ENCODE results near the gene ARHGAP19.

The ARHGAP19 gene

DNA sequence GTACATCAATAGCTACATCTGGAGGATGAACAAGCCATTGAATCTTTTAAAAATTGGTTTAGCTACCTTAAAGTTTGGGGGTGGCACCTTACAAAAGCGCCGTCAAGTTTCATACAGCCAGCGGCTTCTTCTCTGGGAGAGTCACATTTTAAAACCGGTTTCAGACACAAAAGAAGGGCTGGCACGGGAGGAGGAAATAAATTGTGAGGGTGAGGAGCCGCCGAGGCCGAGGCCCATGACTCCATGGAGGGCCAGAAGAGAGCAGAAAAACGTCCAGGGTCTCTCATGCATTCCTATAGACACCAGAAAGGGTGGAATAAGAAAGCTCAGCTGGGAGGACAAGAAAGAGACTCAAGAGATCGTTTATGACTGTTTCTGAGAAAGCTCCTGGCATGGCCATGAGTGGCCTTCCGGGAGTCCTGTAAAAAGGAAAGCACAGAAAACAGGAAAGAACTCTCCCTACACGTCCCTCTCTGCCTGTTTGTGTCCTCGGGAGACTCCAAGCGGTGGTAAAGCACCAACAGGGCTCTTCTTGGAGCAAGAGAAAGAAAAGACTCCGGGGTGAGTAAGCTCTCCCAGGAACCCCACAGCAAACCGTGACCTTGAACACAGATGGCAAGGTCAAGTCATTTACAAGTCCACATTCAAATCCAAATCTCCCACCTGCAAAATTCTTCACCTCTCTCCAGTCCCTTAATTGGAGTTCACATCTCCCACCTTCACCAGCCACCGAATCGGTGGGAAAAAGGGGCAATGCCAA is 40.3 kb upstream of the ARHGAP19 start:
- POLR2A ChIA-PET = interaction anchor here (0.6 to 3.8 kb wide), 12 partner anchors 7 to 149 kb away, joined by 3 to 22 read pairs (median 4); partner anchors contain the start of genes ARHGAP19, FRAT1 and RRP12
- DNase-seq (ENCODE audit: extremely low spot score) = peak; percentile 48
- CTCF ChIA-PET = interaction anchor here (0.6 to 2.2 kb wide), 10 partner anchors 11 to 260 kb away, joined by 3 to 14 read pairs (median 4); partner anchors contain the start of genes ARHGAP19 and RRP12
- TF ChIP-seq NFRKB (IDR thresholded peaks at IDR 0.05) (no peak), ZNF384 (IDR thresholded peaks at IDR 0.05) (no peak), LEF1 (IDR thresholded peaks at IDR 0.05; ENCODE audit: borderline replicate concordance) (no peak), SUZ12 (IDR thresholded peaks at IDR 0.05) (no peak), L3MBTL2 (conservative IDR thresholded peaks at IDR 0.05) (no peak), SP1 (IDR thresholded peaks at IDR 0.05) (no peak), BHLHE40 (IDR thresholded peaks at IDR 0.05; ENCODE audit: borderline replicate concordance) (no peak), ARNT (IDR thresholded peaks at IDR 0.05) (no peak), FOXM1 (IDR thresholded peaks at IDR 0.05; ENCODE audit: borderline replicate concordance) (no peak), FOXK2 (IDR thresholded peaks at IDR 0.05) (no peak), FOXA1 (IDR thresholded peaks at IDR 0.05) (no peak), TARDBP (IDR thresholded peaks at IDR 0.05) (no peak)
- TF ChIP-seq, protein P1, sequence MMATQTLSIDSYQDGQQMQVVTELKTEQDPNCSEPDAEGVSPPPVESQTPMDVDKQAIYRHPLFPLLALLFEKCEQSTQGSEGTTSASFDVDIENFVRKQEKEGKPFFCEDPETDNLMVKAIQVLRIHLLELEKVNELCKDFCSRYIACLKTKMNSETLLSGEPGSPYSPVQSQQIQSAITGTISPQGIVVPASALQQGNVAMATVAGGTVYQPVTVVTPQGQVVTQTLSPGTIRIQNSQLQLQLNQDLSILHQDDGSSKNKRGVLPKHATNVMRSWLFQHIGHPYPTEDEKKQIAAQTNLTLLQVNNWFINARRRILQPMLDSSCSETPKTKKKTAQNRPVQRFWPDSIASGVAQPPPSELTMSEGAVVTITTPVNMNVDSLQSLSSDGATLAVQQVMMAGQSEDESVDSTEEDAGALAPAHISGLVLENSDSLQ (IDR thresholded peaks at IDR 0.05) = no peak

DNA sequence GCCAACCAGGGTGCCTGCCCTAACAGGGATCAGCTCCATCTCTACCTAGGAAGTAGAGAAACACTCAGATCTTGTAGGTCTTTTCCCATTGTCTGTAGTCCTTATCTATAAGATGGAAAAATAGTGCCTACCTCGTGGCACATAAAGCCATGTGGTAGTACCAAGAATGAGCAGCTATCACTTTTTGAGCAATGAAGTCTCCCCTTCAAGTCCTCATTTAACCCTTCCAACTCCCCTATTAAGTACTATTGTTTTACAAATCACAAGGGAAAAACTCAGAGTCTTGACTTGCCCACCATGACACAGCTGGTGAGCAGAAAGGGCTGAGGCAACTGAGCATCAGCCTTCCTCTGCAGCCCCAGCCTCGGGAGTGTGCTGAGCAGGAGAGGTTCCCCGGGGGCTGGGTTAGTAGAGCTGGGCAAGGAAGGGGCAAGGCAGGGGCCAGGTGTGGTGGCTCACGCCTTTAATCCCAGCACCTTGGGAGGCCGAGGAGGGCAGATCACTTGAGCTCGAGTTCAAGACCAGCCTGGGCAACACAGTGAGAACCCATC is 38.8 kb upstream of the ARHGAP19 start:
- ChIA-PET POLR2A (interaction anchor here (0.6 to 3.8 kb wide), 5 partner anchors 9 to 123 kb away, joined by 3 to 22 read pairs (median 4); partner anchors contain the start of genes ARHGAP19 and FRAT1), CTCF (interaction anchor here (1.7 kb wide), 1 partner anchor 52 kb away, joined by 18 read pairs; no protein-coding TSS in a partner anchor)
- no peak for TF ChIP-seq BHLHE40 (IDR thresholded peaks at IDR 0.05; ENCODE audit: borderline replicate concordance)
- TF ChIP-seq SP1 (IDR thresholded peaks at IDR 0.05) = no peak
- no peak for TF ChIP-seq HDGF (IDR thresholded peaks at IDR 0.05; ENCODE audit: borderline replicate concordance)
- TF ChIP-seq ELF4 (IDR thresholded peaks at IDR 0.05) = no peak
- TF ChIP-seq CTBP1 (IDR thresholded peaks at IDR 0.05; ENCODE audit: borderline replicate concordance) = no peak
- no peak for TF ChIP-seq SUZ12 (IDR thresholded peaks at IDR 0.05)
- no peak for TF ChIP-seq ZNF384 (IDR thresholded peaks at IDR 0.05)
- TF ChIP-seq L3MBTL2 (conservative IDR thresholded peaks at IDR 0.05) = no peak
- no peak for TF ChIP-seq FOXK2 (IDR thresholded peaks at IDR 0.05)
- no peak for TF ChIP-seq NFRKB (IDR thresholded peaks at IDR 0.05)
- DNase-seq (ENCODE audit: extremely low spot score) = no peak

DNA sequence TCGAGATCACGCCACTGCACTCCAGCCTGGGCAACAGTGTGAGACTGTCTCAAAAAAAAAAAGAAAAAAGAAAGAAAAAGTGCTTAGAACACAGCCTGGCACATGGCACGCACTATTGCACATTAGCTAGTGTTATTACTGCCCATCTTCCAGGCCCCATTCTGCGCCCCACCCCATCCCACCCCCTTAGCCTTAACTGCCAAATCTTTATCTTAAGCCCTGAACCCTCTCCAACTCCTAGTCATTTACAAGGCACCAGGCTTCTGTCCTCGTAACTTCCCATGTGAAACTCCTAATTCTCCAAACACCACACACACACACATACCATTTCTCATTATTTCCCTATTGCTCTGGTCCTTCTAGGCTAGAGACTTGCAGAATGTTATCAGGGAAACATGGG is 37.3 kb upstream of the ARHGAP19 start:
- POLR2A ChIA-PET = interaction anchor here (1.1 kb wide), 1 partner anchor 10 kb away, joined by 5 read pairs; the partner anchor contains the start of gene FRAT1
- TF ChIP-seq BHLHE40 (IDR thresholded peaks at IDR 0.05; ENCODE audit: borderline replicate concordance) (no peak), LEF1 (IDR thresholded peaks at IDR 0.05; ENCODE audit: borderline replicate concordance) (no peak), L3MBTL2 (conservative IDR thresholded peaks at IDR 0.05) (no peak), FOXK2 (IDR thresholded peaks at IDR 0.05) (no peak), ARNT (IDR thresholded peaks at IDR 0.05) (no peak), SUZ12 (IDR thresholded peaks at IDR 0.05) (no peak), ZNF384 (IDR thresholded peaks at IDR 0.05) (no peak), SP1 (IDR thresholded peaks at IDR 0.05) (no peak), CTBP1 (IDR thresholded peaks at IDR 0.05; ENCODE audit: borderline replicate concordance) (no peak), ELF4 (IDR thresholded peaks at IDR 0.05) (no peak), FOXA1 (IDR thresholded peaks at IDR 0.05) (no peak), FOXM1 (IDR thresholded peaks at IDR 0.05; ENCODE audit: borderline replicate concordance) (no peak), TARDBP (IDR thresholded peaks at IDR 0.05) (no peak), NFRKB (IDR thresholded peaks at IDR 0.05) (no peak), HDGF (IDR thresholded peaks at IDR 0.05; ENCODE audit: borderline replicate concordance) (no peak)
- TF ChIP-seq, protein P1 (IDR thresholded peaks at IDR 0.05) = no peak

DNA sequence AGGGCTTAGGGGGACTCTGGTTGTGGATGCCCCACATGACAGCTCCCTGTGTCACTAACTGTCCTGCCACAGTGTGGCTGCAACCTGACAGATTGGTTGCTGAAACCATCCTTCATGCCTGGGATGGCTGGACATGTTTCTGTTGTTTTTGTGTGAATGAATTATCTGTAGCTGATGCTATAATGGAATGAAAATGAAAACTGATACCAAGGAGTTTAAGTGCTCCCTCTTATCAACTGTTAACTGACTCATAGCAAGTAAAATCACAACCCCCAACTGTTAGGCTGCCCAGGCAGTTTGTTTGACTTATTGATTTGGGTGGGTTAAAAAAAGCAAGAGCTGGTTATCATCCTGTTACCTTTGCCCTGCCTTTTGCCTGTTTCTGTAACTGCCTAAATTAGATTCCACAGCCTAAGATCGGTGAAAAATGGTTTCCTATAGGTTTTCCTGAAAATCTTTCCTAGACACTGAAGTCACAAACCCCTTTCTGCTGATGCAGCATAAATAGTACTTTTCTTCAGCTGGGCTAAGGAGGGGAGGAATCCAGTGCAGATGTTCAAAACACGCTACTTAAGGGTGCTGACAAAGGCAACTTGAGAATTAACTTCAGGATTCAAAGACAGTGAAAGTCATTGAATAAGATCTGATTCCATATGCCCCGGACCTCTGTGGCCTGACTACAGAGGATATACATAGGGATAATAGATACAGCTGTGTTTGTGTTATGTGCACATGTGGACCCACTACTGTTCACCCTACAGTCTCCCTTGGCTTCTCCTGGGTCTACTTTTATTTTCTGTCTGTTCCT is 36.4 kb upstream of the ARHGAP19 start:
- no peak for DNase-seq (ENCODE audit: extremely low spot score)
- POLR2A ChIA-PET = interaction anchor here (0.6 to 2.7 kb wide), 3 partner anchors 9 to 1239 kb away, joined by 3 to 9 read pairs (median 5); partner anchors contain the start of genes ARHGAP19 and FRAT1
- CTCF ChIA-PET = no interaction called here
- TF ChIP-seq HDGF (IDR thresholded peaks at IDR 0.05; ENCODE audit: borderline replicate concordance) (no peak), CTBP1 (IDR thresholded peaks at IDR 0.05; ENCODE audit: borderline replicate concordance) (peak; percentile 66; the same call in 1 of the 2 replicates)
- TF ChIP-seq, protein P1 (IDR thresholded peaks at IDR 0.05) = peak; percentile 77

More for the DNA sequence above, 37.3 kb upstream of the ARHGAP19 start:
- CTCF ChIA-PET = interaction anchor here (0.7 to 1.7 kb wide), 2 partner anchors 51 to 243 kb away, joined by 3 to 18 read pairs; no protein-coding TSS in a partner anchor
- DNase-seq (ENCODE audit: extremely low spot score) = no peak
